ENCODE measurements around the gene P2RX7.

P2RX7 gene

DNA sequence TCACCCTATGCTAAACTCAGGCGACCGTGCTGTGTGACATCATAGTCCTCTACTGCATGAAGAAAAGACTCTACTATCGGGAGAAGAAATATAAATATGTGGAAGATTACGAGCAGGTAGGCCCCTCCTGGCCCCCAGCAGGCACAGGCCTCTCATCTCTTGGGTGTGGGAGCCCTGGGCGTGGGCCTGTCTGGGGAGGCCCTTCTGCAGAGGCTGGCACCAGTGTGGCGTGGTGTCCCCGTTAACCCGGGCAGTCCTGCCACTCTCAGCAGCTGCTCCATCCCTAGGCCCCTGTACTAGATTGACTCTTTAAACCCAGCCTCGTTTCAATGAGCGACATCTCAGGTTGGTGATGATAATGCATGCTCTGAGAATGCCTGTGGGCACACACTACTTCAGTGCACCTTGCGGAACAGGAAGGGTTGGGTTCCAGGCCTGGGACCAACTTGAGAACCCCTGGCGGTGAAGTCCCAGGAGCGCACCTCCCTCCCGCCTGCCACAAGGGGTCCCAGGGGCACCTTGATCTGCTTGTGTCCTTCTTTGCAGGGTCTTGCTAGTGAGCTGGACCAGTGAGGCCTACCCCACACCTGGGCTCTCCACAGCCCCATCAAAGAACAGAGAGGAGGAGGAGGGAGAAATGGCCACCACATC is 100.4 kb downstream of the P2RX7 start:
- no peak for DNase-seq (ENCODE audit: low read depth)
- H3K4me3 ChIP-seq (ENCODE audit: low read depth, low read length) = no peak overlapping the region
- TF ChIP-seq CTCF (IDR thresholded peaks at IDR 0.05; ENCODE audit: low read depth, low read length, missing control alignments) = no peak
- in situ Hi-C loops (cut with HindIII; ENCODE audit: low sequenced_read_pairs) = no loop called here

DNA sequence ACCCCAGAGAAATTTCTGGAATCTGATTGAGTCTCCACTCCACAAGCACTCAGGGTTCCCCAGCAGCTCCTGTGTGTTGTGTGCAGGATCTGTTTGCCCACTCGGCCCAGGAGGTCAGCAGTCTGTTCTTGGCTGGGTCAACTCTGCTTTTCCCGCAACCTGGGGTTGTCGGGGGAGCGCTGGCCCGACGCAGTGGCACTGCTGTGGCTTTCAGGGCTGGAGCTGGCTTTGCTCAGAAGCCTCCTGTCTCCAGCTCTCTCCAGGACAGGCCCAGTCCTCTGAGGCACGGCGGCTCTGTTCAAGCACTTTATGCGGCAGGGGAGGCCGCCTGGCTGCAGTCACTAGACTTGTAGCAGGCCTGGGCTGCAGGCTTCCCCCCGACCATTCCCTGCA is 100.9 kb downstream of the P2RX7 start:
- no peak overlapping the region for H3K4me3 ChIP-seq (ENCODE audit: low read depth, low read length)
- no peak for DNase-seq (ENCODE audit: low read depth)
- no peak for TF ChIP-seq CTCF (IDR thresholded peaks at IDR 0.05; ENCODE audit: low read depth, low read length, missing control alignments)
- in situ Hi-C loops (cut with HindIII; ENCODE audit: low sequenced_read_pairs) = no loop called here

GRCh38 chr12:121236776-121237175 is 104.1 kb downstream of the P2RX7 start:
- in situ Hi-C loops (cut with HindIII; ENCODE audit: low sequenced_read_pairs) = no loop called here
- TF ChIP-seq CTCF (IDR thresholded peaks at IDR 0.05; ENCODE audit: low read depth, low read length, missing control alignments) = no peak
- no peak overlapping the region for H3K4me3 ChIP-seq (ENCODE audit: low read depth, low read length)
- DNase-seq (ENCODE audit: low read depth) = no peak

GRCh38 chr12:121237415-121237814 is 104.7 kb downstream of the P2RX7 start:
- in situ Hi-C loops (cut with HindIII; ENCODE audit: low sequenced_read_pairs) = no loop called here
- H3K4me3 ChIP-seq (ENCODE audit: low read depth, low read length) = no peak overlapping the region
- no peak for DNase-seq (ENCODE audit: low read depth)

More at GRCh38 chr12:121237415-121237814, 104.7 kb downstream of the P2RX7 start:
- TF ChIP-seq CTCF (IDR thresholded peaks at IDR 0.05; ENCODE audit: low read depth, low read length, missing control alignments) = no peak

Data from astrocyte of the cerebellum (primary cell).